Naive thymus-derived CD4-positive, alpha-beta T cell (primary cell): ENCODE data around the gene BRAP. TPM values are rescaled to one million over a fixed set of nuclear protein-coding genes. Genes with fewer than 3 reads are reported as not detected.
A peak's percentile ranks its signal among the peaks of the same experiment; 100 is the strongest.

Experiments
- ATAC-seq: fragments of 150-1000 bp; cut with Tn5 transposase; 2 replicates; pipeline ENCODE4 v1.10.0; 2021; ENCODE audit warnings: mild to moderate bottlenecking, moderate library complexity
- CTCF ChIA-PET: fragments of 350-600 bp; sonication (Branson Sonifier 250); formaldehyde crosslinking; loops from one replicate; lab custom pipeline; 2021; ENCODE audit warnings: antibody characterized with exemption; lab: Charles Lee
- POLR2A ChIA-PET: fragments of 350-600 bp; sonication (Branson Sonifier 250); formaldehyde crosslinking; loops from one replicate; lab custom pipeline; 2021; ENCODE audit warnings: antibody characterized with exemption, inconsistent platforms; lab: Charles Lee
- DNase-seq, 9 donors: peaks; one replicate each; pipeline versions ENCODE4 v3.0.0 to v3.0.0-alpha.2; 2020 to 2022; ENCODE audit warnings: mixed read lengths in 1 of 9
- H3K27ac ChIP-seq: one replicate; pipeline ENCODE4 v1.7.0; 2013; ENCODE audit warnings: mild to moderate bottlenecking, low read depth, low read length, moderate library complexity
- H3K27me3 ChIP-seq, 2 donors: one replicate each; pipeline ENCODE4 v1.7.0; 2013; ENCODE audit warnings: low read length in 2 of 2, mild to moderate bottlenecking in 2 of 2, moderate library complexity in 2 of 2; ENCODE audit not compliant: control insufficient read depth in 2 of 2, insufficient read depth in 2 of 2
- H3K36me3 ChIP-seq, 3 experiments: 1 replicate in 2 of 3; 2 replicates in 1 of 3; pipeline ENCODE4 v1.7.0; 2013; ENCODE audit warnings: low read length in 3 of 3, mild to moderate bottlenecking in 3 of 3, moderate library complexity in 1 of 3; ENCODE audit not compliant: insufficient read depth in 3 of 3, control insufficient read depth in 2 of 3
- H3K4me1 ChIP-seq, 2 donors: one replicate each; pipeline ENCODE4 v1.7.0; 2013; ENCODE audit warnings: low read length in 2 of 2, mild to moderate bottlenecking in 2 of 2, moderate library complexity in 1 of 2; ENCODE audit not compliant: control insufficient read depth in 2 of 2, insufficient read depth in 2 of 2
- H3K4me3 ChIP-seq: 2 replicates; pipeline ENCODE4 v1.7.0; 2013; ENCODE audit warnings: mild to moderate bottlenecking, low read length
- H3K9me3 ChIP-seq, 3 experiments: 1 replicate in 2 of 3; 2 replicates in 1 of 3; pipeline ENCODE4 v1.7.0; 2013; ENCODE audit warnings: low read length in 3 of 3; ENCODE audit not compliant: control insufficient read depth in 2 of 3
- H3K27ac Mint-ChIP-seq, 9 donors: one replicate each; pipeline ENCODE4 v1.8.0; 2020 to 2022; ENCODE audit warnings: mixed read lengths in 9 of 9, mild to moderate bottlenecking in 8 of 9, moderate library complexity in 5 of 9, inconsistent platforms in 2 of 9
- H3K27me3 Mint-ChIP-seq, 5 donors: one replicate each; pipeline ENCODE4 v1.8.0; 2021 to 2022; ENCODE audit warnings: mixed read lengths in 5 of 5, mild to moderate bottlenecking in 1 of 5
- H3K36me3 Mint-ChIP-seq, 5 donors: one replicate each; pipeline ENCODE4 v1.8.0; 2020 to 2022; ENCODE audit warnings: mixed read lengths in 5 of 5, mild to moderate bottlenecking in 3 of 5, inconsistent platforms in 1 of 5
- H3K4me1 Mint-ChIP-seq, 7 donors: one replicate each; pipeline ENCODE4 v1.8.0; 2020 to 2022; ENCODE audit warnings: mixed read lengths in 7 of 7, mild to moderate bottlenecking in 3 of 7, inconsistent platforms in 1 of 7
- H3K4me3 Mint-ChIP-seq, 10 donors: one replicate each; pipeline ENCODE4 v1.8.0; 2020 to 2022; ENCODE audit warnings: mild to moderate bottlenecking in 10 of 10, mixed read lengths in 10 of 10, moderate library complexity in 6 of 10, inconsistent platforms in 2 of 10
- H3K9me3 Mint-ChIP-seq, 11 donors: one replicate each; pipeline ENCODE4 v1.8.0; 2020 to 2022; ENCODE audit warnings: mixed read lengths in 11 of 11, mild to moderate bottlenecking in 4 of 11, inconsistent platforms in 1 of 11, moderate library complexity in 1 of 11
- intact Hi-C, 2 donors: fragments of 100-400 bp; cut with micrococcal nuclease; formaldehyde crosslinking; loops; one replicate each; pipeline ENCODE4 v1.15.1; 2023
- polyA plus RNA-seq, 2 donors: library from polyadenylated mRNA; unstranded; fragments of 300-500 nt; fragmentation: Illumina TruSeq; gene quantifications; one replicate each; pipeline ENCODE4 v1.2.3, GENCODE V29; 2021
- total RNA-seq, 6 experiments: library from RNA in 5 of 6; stranded (reverse) in 5 of 6; gene quantifications; 1 replicate in 5 of 6; 2 replicates in 1 of 6; pipeline ENCODE4 v1.2.3 and lab custom pipeline; 2021 to 2026

Gene BRAP
- total and polyA plus RNA-seq, 7 experiments from 2014 or later, result 19.4 to 27.3 (median 23.0) TPM

DNA sequence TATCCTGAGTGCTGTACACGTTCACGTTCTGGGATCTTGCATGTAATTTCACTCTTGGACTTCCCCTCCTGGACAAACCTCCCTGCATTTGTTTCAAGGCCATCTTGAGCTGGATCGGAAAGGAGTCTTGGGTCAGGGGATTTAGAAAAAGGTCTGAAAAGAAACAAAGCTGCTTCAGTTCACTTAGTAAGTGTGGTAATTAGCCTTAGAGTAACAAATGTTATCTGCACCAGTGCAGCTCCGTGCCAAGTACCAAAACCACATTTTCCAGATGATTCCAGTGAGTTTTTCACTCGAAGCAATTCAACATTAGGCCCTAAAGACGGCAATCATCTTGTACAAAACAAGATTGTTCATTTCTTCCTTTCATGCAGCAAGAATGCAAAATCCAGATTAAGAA is 47.2 kb downstream of the BRAP start:
- Mint-ChIP-seq H3K36me3 (peaks cover 0 to 17% (median 3%) of the 10 kb centered on the region in 5 donors), H3K4me1 (peaks cover 0 to 5% (median 0%) of the 10 kb centered on the region in 7 donors), H3K27me3 (no peaks in the 10 kb centered on the region), H3K9me3 (no peaks in the 10 kb centered on the region), H3K4me3 (no peak overlapping the region), H3K27ac (peak overlapping the region in 3 of 9 donors; percentile 7 to 53 (median 26))
- Histone ChIP-seq H3K27me3 (no peaks in the 10 kb centered on the region), H3K4me1 (no peaks in the 10 kb centered on the region), H3K36me3 (peaks cover 2 to 16% (median 4%) of the 10 kb centered on the region in 3 experiments), H3K9me3 (no peaks in the 10 kb centered on the region), H3K4me3 (no peak overlapping the region), H3K27ac (no peak overlapping the region)
- CTCF ChIA-PET, result no interaction called here
- POLR2A ChIA-PET, result no interaction called here
- DNase-seq (no peak), ATAC-seq (no peak)
- intact Hi-C loops, result no loop called here

DNA sequence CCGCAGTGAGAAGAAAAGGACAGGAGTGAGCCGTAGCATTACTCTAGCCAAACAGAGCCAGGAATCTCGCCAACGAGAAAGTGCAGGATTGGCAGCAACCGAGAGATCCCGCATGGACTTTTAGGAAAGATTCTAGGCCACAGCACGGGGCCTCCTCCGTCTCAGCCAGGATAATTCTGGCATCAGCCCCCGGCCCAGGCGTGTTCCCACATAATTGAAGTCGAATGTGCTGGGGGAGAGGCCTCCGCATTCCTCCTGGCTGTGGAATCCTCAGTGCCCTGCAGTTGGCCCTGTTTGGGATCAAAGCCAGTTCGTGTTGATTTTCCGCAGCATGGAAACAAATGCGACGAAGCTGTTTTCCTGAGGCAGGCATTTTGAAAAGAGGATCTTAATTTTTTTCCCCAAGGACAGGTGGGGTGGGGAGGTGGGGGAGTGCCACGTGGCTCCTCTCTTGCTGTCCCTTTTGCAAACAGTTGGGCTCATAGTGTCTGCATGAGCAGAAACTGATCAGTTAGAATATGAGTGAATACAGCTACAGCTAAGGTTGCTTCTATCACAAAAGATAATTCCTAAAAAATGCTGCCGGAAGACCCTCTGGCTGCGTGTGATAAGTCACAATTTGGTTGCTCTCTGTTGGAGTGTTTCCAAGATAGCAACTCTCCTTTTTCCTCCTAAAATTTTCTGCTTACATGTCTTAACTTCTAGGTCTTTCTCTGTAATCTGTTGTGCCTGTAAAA is 49.4 kb downstream of the BRAP start:
- ChIA-PET POLR2A (no interaction called here), CTCF (no interaction called here)
- intact Hi-C loops, result no loop called here
- DNase-seq (no peak), ATAC-seq (no peak)
- Histone ChIP-seq H3K4me1 (no peaks in the 10 kb centered on the region), H3K27ac (peak overlapping the region; percentile 7), H3K9me3 (no peaks in the 10 kb centered on the region), H3K4me3 (no peak overlapping the region), H3K36me3 (no peaks in the 10 kb centered on the region), H3K27me3 (no peaks in the 10 kb centered on the region)
- Mint-ChIP-seq H3K27ac (no peak overlapping the region), H3K4me3 (no peak overlapping the region), H3K9me3 (no peaks in the 10 kb centered on the region), H3K4me1 (peaks cover 0 to 5% (median 0%) of the 10 kb centered on the region in 7 donors), H3K27me3 (no peaks in the 10 kb centered on the region), H3K36me3 (peaks cover 0 to 7% (median 0%) of the 10 kb centered on the region in 5 donors)

DNA sequence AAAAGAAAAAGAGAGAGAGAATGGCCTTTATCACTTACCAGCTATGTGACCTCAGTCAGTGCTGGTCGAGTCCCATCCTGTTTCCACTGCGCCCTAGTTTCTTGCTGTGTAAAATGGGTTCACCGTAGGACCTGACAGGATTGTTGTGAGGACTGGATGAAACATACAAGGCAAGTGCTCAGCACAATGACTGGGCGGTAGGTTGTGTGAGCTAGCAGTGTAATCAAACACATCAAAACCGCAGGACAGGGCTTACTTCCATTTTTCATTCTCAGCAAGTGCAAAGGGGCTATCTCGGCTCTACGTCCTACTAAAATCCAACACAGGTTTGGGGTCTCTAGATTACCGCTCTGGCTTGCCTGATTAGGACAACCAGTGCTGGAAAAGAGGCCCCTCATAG is 50.2 kb downstream of the BRAP start:
- Histone ChIP-seq H3K4me1 (no peaks in the 10 kb centered on the region), H3K9me3 (no peaks in the 10 kb centered on the region), H3K27me3 (no peaks in the 10 kb centered on the region), H3K36me3 (no peaks in the 10 kb centered on the region), H3K4me3 (no peak overlapping the region), H3K27ac (peak overlapping the region; percentile 7)
- peak overlapping the region in 3 of 9 donors; percentile 14 to 51 (median 33) for H3K27ac Mint-ChIP-seq
- no peak overlapping the region for H3K4me3 Mint-ChIP-seq
- no peaks in the 10 kb centered on the region for H3K9me3 Mint-ChIP-seq
- peaks cover 0 to 5% (median 0%) of the 10 kb centered on the region in 7 donors for H3K4me1 Mint-ChIP-seq
- H3K36me3 Mint-ChIP-seq, result peaks cover 0 to 7% (median 0%) of the 10 kb centered on the region in 5 donors
- intact Hi-C loops, result no loop called here
- ATAC-seq, result no peak
- no peak for DNase-seq
- CTCF ChIA-PET, result no interaction called here
- no peaks in the 10 kb centered on the region for H3K27me3 Mint-ChIP-seq
- POLR2A ChIA-PET, result no interaction called here

- no peaks in the 10 kb centered on the region for H3K4me1 Mint-ChIP-seq
- Histone ChIP-seq H3K27me3 (no peaks in the 10 kb centered on the region), H3K27ac (no peak overlapping the region), H3K4me3 (no peak overlapping the region), H3K36me3 (no peaks in the 10 kb centered on the region), H3K9me3 (no peaks in the 10 kb centered on the region), H3K4me1 (no peaks in the 10 kb centered on the region)
- DNase-seq, result no peak
- POLR2A ChIA-PET, result no interaction called here
- no peak overlapping the region for H3K4me3 Mint-ChIP-seq
- peaks cover 0 to 3% (median 0%) of the 10 kb centered on the region in 5 donors for H3K27me3 Mint-ChIP-seq
- H3K9me3 Mint-ChIP-seq, result no peaks in the 10 kb centered on the region
- ATAC-seq, result no peak
- CTCF ChIA-PET, result no interaction called here
- peak overlapping the region in 1 of 9 donors; percentile 17 for H3K27ac Mint-ChIP-seq
- intact Hi-C loops, result no loop called here
- peaks cover 0 to 4% (median 0%) of the 10 kb centered on the region in 5 donors for H3K36me3 Mint-ChIP-seq
These were observed 57.1 kb downstream of the BRAP start for GRCh38 chr12:111628505-111629260.

DNA sequence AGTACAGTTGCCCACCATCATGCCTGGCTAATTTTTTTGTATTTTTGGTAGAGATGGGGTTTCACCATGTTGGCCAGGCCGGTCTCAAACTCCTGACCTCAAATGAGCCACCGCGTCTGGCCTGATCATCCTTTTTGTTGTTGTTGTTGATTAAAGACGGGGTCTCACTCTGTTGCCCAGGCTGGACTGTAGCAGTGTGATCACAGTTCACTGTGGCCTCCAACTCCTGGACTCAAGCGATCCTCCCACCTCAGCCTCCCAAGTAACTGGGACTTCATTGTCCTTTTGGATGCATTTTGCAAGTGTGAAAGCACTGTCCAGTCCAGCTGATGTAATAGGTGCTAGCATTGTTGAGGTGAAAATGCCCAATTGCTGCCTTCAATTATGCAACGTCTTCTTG is 59.5 kb downstream of the BRAP start:
- H3K27me3 Mint-ChIP-seq, result peaks cover 0 to 3% (median 0%) of the 10 kb centered on the region in 5 donors
- H3K4me1 ChIP-seq, result no peaks in the 10 kb centered on the region
- H3K4me1 Mint-ChIP-seq, result no peaks in the 10 kb centered on the region
- DNase-seq (no peak), ATAC-seq (no peak)
- no peaks in the 10 kb centered on the region for H3K27me3 ChIP-seq
- no peaks in the 10 kb centered on the region for H3K9me3 ChIP-seq
- intact Hi-C loops, result no loop called here
- no peak overlapping the region for H3K27ac Mint-ChIP-seq
- POLR2A ChIA-PET, result no interaction called here
- CTCF ChIA-PET, result no interaction called here
- no peak overlapping the region for H3K4me3 Mint-ChIP-seq
- no peaks in the 10 kb centered on the region for H3K36me3 ChIP-seq
- peaks cover 0 to 4% (median 0%) of the 10 kb centered on the region in 5 donors for H3K36me3 Mint-ChIP-seq
- peaks cover 0 to 1% (median 0%) of the 10 kb centered on the region in 11 donors for H3K9me3 Mint-ChIP-seq
- no peak overlapping the region for H3K4me3 ChIP-seq
- H3K27ac ChIP-seq, result no peak overlapping the region

GRCh38 chr12:111624540-111624939 is 61.2 kb downstream of the BRAP start:
- H3K4me1 Mint-ChIP-seq, result no peaks in the 10 kb centered on the region
- no peak overlapping the region for H3K27ac ChIP-seq
- no peak for DNase-seq
- H3K9me3 Mint-ChIP-seq, result peaks cover 0 to 1% (median 0%) of the 10 kb centered on the region in 11 donors
- POLR2A ChIA-PET, result no interaction called here
- no peak for ATAC-seq
- H3K4me1 ChIP-seq, result no peaks in the 10 kb centered on the region
- H3K4me3 ChIP-seq, result no peak overlapping the region
- H3K36me3 ChIP-seq, result no peaks in the 10 kb centered on the region
- no peak overlapping the region for H3K27ac Mint-ChIP-seq
- H3K36me3 Mint-ChIP-seq, result peaks cover 0 to 4% (median 0%) of the 10 kb centered on the region in 5 donors
- H3K27me3 ChIP-seq, result no peaks in the 10 kb centered on the region
- no peak overlapping the region for H3K4me3 Mint-ChIP-seq
- no peaks in the 10 kb centered on the region for H3K9me3 ChIP-seq
- intact Hi-C loops, result no loop called here
- CTCF ChIA-PET, result no interaction called here
- H3K27me3 Mint-ChIP-seq, result peaks cover 0 to 3% (median 0%) of the 10 kb centered on the region in 5 donors
